Karpas-422 (cell line): ENCODE measurements around the gene KAT8. TPM values are rescaled to one million over a fixed set of nuclear protein-coding genes. Genes with fewer than 3 reads are reported as not detected.

Experiments
- DNase-seq: peaks from one replicate; pipeline ENCODE4 v3.0.0-alpha.2; 2015
- H2AFZ ChIP-seq: fragments of 200-600 bp; sonication (generic); 2 replicates; pipeline ENCODE4 v1.6.1; 2014; ENCODE audit warnings: antibody characterized with exemption, low read length, mixed read lengths
- H3K27ac ChIP-seq: fragments of 200-600 bp; sonication (generic); 2 replicates; pipeline ENCODE4 v1.5.1; 2014; ENCODE audit warnings: mild to moderate bottlenecking, low read length, moderate library complexity
- H3K27me3 ChIP-seq: fragments of 200-600 bp; sonication (generic); 2 replicates; pipeline ENCODE4 v1.6.1; 2014; ENCODE audit warnings: low read length, mixed read lengths
- H3K36me3 ChIP-seq: fragments of 200-600 bp; sonication (generic); 2 replicates; pipeline ENCODE4 v1.6.1; 2014; ENCODE audit warnings: low read length, mixed read lengths; ENCODE audit not compliant: insufficient read depth
- H3K4me1 ChIP-seq: fragments of 200-600 bp; sonication (generic); 2 replicates; pipeline ENCODE4 v1.6.1; 2014; ENCODE audit warnings: mild to moderate bottlenecking, low read length, mixed read lengths
- H3K4me2 ChIP-seq: fragments of 200-600 bp; sonication (generic); 2 replicates; pipeline ENCODE4 v1.6.1; 2014; ENCODE audit warnings: low read length, low read depth, mild to moderate bottlenecking; ENCODE audit not compliant: poor library complexity, severe bottlenecking
- H3K4me3 ChIP-seq: fragments of 200-600 bp; sonication (generic); 2 replicates; pipeline ENCODE4 v1.5.1; 2014; ENCODE audit warnings: mild to moderate bottlenecking, antibody characterized with exemption, low read length, mixed read lengths
- H3K79me2 ChIP-seq: fragments of 200-600 bp; sonication (generic); 2 replicates; pipeline ENCODE4 v1.6.1; 2014; ENCODE audit warnings: mild to moderate bottlenecking, low read length, mixed read lengths
- H3K9ac ChIP-seq: fragments of 200-600 bp; sonication (generic); 2 replicates; pipeline ENCODE4 v1.6.0; 2014; ENCODE audit warnings: low read length
- H3K9me2 ChIP-seq: fragments of 200-600 bp; sonication (generic), shearing (Covaris generic); replicated peaks from 2 replicates; pipeline ENCODE4 v1.6.0; 2014; ENCODE audit warnings: mild to moderate bottlenecking, low read length, moderate library complexity; ENCODE audit not compliant: insufficient read depth
- H3K9me3 ChIP-seq: fragments of 300-700, 200-600 bp; sonication (generic); 2 replicates; pipeline ENCODE4 v1.6.1; 2014; ENCODE audit warnings: low read length, mixed read lengths
- H4K20me1 ChIP-seq: fragments of 200-600 bp; sonication (generic); 2 replicates; pipeline ENCODE4 v1.6.1; 2014; ENCODE audit warnings: mild to moderate bottlenecking, antibody characterized with exemption, low read length, low read depth; ENCODE audit not compliant: insufficient read depth
- small RNA-seq: library from RNA; depleted of rRNA; stranded (forward); fragments of <200 nt; gene quantifications from one replicate; pipeline ENCODE3, GENCODE V24; 2014
- total RNA-seq: library from RNA; depleted of rRNA; stranded (reverse); fragments of >200 nt; shearing (Covaris generic); gene quantifications from 2 replicates; pipeline ENCODE4 v1.2.3, GENCODE V29; 2014; ENCODE audit warnings: low replicate concordance; rRNA removed

KAT8 gene
- total RNA-seq, 1 experiment from 2014 or later: 37.2 TPM

GRCh38 chr16:31179219-31179746 lies 61.8 kb downstream of the KAT8 start:
- H3K9me2 ChIP-seq: no peaks in the 10 kb centered on the region
- H3K4me3 ChIP-seq: peak overlapping the region; percentile 91
- H3K79me2 ChIP-seq: peaks cover 50% of the 10 kb centered on the region

DNA sequence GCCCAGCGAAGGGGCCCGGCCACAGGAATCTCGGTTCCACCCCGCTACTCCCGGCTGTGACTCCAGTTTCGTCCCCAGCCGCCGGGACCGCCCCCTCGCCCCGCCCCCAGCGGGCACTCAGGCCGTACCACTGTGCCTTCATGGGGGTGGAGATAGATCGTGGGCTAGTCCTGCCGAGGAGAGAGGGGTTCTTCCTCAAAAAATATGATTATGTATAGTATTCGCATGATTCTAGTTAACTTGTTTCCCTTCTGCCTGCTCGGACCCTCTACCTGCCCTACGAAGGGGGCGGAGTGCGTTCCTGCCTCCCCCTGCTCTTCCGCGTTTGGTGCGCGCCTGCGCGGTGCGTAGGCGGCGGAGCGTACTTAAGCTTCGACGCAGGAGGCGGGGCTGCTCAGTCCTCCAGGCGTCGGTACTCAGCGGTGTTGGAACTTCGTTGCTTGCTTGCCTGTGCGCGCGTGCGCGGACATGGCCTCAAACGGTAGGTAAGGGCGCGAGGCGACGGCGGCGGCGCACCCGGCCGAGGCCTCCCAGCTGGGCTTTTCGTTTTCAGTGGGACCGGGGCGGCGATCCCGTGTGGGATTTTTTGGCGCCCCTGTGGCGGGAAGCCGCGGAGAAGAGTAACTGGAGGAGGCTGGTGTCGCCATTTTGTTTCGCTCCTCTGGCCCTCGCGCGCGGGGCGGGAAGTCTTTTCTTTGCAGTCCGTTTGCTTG lies 62.4 kb downstream of the KAT8 start, which contains the start of gene FUS:
Gene FUS (plus strand): TSS at position 393 of the 713 bp plus-strand sequence. CDS start 76 bp downstream, at position 469.
- H2AFZ ChIP-seq: peak within 1 kb of the TSS; percentile 93
- H3K4me3 ChIP-seq: peak within 1 kb of the TSS; percentile 91
- peak; percentile 96 for DNase-seq
- peaks cover 50% of the 10 kb centered on the region for H3K79me2 ChIP-seq
- no peaks in the 10 kb centered on the region for H3K27me3 ChIP-seq
- H3K4me2 ChIP-seq: peak within 1 kb of the TSS; percentile 94
- H3K4me1 ChIP-seq: peaks cover 28% of the 10 kb centered on the region
- H3K9me3 ChIP-seq: no peaks in the 10 kb centered on the region
- peaks cover 37% of the 10 kb centered on the region for H3K36me3 ChIP-seq
- peak within 1 kb of the TSS; percentile 99 for H3K9ac ChIP-seq
- no peaks in the 10 kb centered on the region for H3K9me2 ChIP-seq
- H4K20me1 ChIP-seq: peaks cover 36% of the 10 kb centered on the region
- H3K27ac ChIP-seq: peak within 1 kb of the TSS; percentile 81

More at GRCh38 chr16:31179219-31179746, 61.8 kb downstream of the KAT8 start:
- Histone ChIP-seq H3K4me1 (peaks cover 28% of the 10 kb centered on the region), H3K27me3 (no peaks in the 10 kb centered on the region), H3K9me3 (no peaks in the 10 kb centered on the region), H3K9ac (peak overlapping the region; percentile 99), H3K36me3 (peaks cover 33% of the 10 kb centered on the region), H2AFZ (peak overlapping the region; percentile 93), H3K27ac (peak overlapping the region; percentile 81), H4K20me1 (peaks cover 36% of the 10 kb centered on the region), H3K4me2 (peak overlapping the region; percentile 94)
- no peak for DNase-seq

Small RNA genes within 50 kb of the gene (small RNA-seq; reads per million reads assigned to genes)
- gene AC009088.4 (not detected), gene NDUFA3P6 (not detected)

Other genes with a start within 250 kb of the KAT8 start
- gene BCL7C, start 223.6 kb upstream of the KAT8 start, total RNA-seq: 27.4 and 59.7 TPM in 2 replicates
- 0.94 and 1.1 TPM in 2 replicates for gene CTF1, start 221.1 kb upstream of the KAT8 start, total RNA-seq
- 24.5 and 59.5 TPM in 2 replicates for gene FBXL19, start 194.1 kb upstream of the KAT8 start, total RNA-seq
- gene ORAI3, start 168.6 kb upstream of the KAT8 start, total RNA-seq: 34.0 and 60.7 TPM in 2 replicates
- gene SETD1A, start 159.9 kb upstream of the KAT8 start, total RNA-seq: 3.8 and 4.3 TPM in 2 replicates
- gene HSD3B7, start 132.5 kb upstream of the KAT8 start, total RNA-seq: 0.65 and 2.7 TPM in 2 replicates
- 0.07 and 0.11 TPM in 2 replicates for gene STX1B, start 107.0 kb upstream of the KAT8 start, total RNA-seq
- 16.6 and 16.7 TPM in 2 replicates for gene STX4, start 84.1 kb upstream of the KAT8 start, total RNA-seq
- gene ZNF668, start 43.4 kb upstream of the KAT8 start, total RNA-seq: 6.0 and 7.7 TPM in 2 replicates
- 22.0 and 23.3 TPM in 2 replicates for gene ZNF646, start 43.2 kb upstream of the KAT8 start, total RNA-seq
- 3.2 and 4.0 TPM in 2 replicates for gene PRSS53, start 28.7 kb upstream of the KAT8 start, total RNA-seq
- gene VKORC1, start 22.9 kb upstream of the KAT8 start, total RNA-seq: 70.2 and 93.9 TPM in 2 replicates
- gene BCKDK, start 9.3 kb upstream of the KAT8 start, total RNA-seq: 28.4 and 37.5 TPM in 2 replicates
- gene PRSS8, start 18.1 kb downstream of the KAT8 start, total RNA-seq: not detected in 2 replicates
- gene PRSS36, start 32.4 kb downstream of the KAT8 start, total RNA-seq: not detected in 2 replicates
- 51.4 and 61.7 TPM in 2 replicates for gene FUS, start 62.5 kb downstream of the KAT8 start, total RNA-seq
- 78.0 and 206 TPM in 2 replicates for gene PYCARD, start 85.1 kb downstream of the KAT8 start, total RNA-seq
- not detected in 2 replicates for gene TRIM72, start 96.5 kb downstream of the KAT8 start, total RNA-seq
- not detected in 2 replicates for gene PYDC1, start 99.5 kb downstream of the KAT8 start, total RNA-seq
- not detected in 2 replicates for gene ITGAM, start 142.3 kb downstream of the KAT8 start, total RNA-seq
- 0.52 TPM in 1 of 2 replicates, not detected in the other for gene ITGAX, start 237.5 kb downstream of the KAT8 start, total RNA-seq